SU-DHL-6 (cell line): ENCODE data around the gene SLFNL1.

ENCODE experiments used
- EZH2phosphoT487 ChIP-seq: fragments of 200-600 bp; sonication (generic), shearing (Covaris generic); conservative IDR thresholded peaks from 2 replicates; pipeline ENCODE4 v1.6.1; 2018; ENCODE audit warnings: mild to moderate bottlenecking, antibody characterized with exemption, low read length, moderate library complexity, mixed read lengths
- TF ChIP-seq, protein P1 (sequence below): fragments of 200-600 bp; sonication (generic); IDR thresholded peaks from one replicate; pipeline ENCODE4 v1.5.1; 2017; ENCODE audit warnings: antibody characterized with exemption, mild to moderate bottlenecking, low read length, moderate library complexity; ENCODE audit not compliant: insufficient read depth, poor library complexity, severe bottlenecking

DNA sequence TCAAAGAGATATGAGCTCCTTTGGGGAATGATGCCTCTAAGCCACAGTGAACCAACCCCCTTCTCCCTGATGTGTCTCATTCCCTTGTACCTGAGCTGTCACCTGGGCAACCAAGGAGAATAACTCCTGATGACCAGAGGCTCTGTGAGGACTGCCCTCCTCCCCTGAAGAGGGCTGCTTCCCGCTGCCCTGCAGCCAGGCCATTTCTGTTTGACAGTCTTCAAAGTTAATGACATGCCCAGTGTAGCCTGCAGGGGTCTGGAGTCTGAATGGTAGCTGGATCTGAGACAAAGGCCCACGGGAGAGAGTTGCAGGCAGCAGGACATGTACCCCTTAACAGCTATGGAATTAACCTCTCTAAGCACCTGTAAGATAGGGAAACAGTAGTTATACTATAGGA is 3.4 kb upstream of the SLFNL1 start:
- TF ChIP-seq, protein P1, sequence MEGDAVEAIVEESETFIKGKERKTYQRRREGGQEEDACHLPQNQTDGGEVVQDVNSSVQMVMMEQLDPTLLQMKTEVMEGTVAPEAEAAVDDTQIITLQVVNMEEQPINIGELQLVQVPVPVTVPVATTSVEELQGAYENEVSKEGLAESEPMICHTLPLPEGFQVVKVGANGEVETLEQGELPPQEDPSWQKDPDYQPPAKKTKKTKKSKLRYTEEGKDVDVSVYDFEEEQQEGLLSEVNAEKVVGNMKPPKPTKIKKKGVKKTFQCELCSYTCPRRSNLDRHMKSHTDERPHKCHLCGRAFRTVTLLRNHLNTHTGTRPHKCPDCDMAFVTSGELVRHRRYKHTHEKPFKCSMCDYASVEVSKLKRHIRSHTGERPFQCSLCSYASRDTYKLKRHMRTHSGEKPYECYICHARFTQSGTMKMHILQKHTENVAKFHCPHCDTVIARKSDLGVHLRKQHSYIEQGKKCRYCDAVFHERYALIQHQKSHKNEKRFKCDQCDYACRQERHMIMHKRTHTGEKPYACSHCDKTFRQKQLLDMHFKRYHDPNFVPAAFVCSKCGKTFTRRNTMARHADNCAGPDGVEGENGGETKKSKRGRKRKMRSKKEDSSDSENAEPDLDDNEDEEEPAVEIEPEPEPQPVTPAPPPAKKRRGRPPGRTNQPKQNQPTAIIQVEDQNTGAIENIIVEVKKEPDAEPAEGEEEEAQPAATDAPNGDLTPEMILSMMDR = no peak
- no peak for TF ChIP-seq EZH2phosphoT487
